ENCODE results near the gene RPRD1B.

Gene RPRD1B

GRCh38 chr20:38033330-38034107, at the start of gene RPRD1B, which contains the start of gene TTI1:
Gene RPRD1B, plus strand, starts transcription at chr20:38033746. Its CDS starts 202 bp downstream, at chr20:38033948.
Gene TTI1, minus strand, starts transcription at chr20:38033456. Its CDS starts 19,640 bp downstream, at chr20:38013816.
- DNase-seq, result peak; percentile 87

GRCh38 chr20:37984018-37984785, 49.3 kb upstream of the RPRD1B start:
- no peak for DNase-seq

- DNase-seq, result no peak
Measured at GRCh38 chr20:37986044-37986858, 47.3 kb upstream of the RPRD1B start.

GRCh38 chr20:37986873-37987601, 46.5 kb upstream of the RPRD1B start:
- DNase-seq, result no peak

- DNase-seq, result no peak
Measured at GRCh38 chr20:37987602-37988290, 45.8 kb upstream of the RPRD1B start.

GRCh38 chr20:37988306-37988954, 45.1 kb upstream of the RPRD1B start:
- no peak for DNase-seq

- no peak for DNase-seq
Measured at GRCh38 chr20:37989601-37990295, 43.8 kb upstream of the RPRD1B start.

- no peak for DNase-seq
Measured at GRCh38 chr20:37990571-37991151, 42.9 kb upstream of the RPRD1B start.

GRCh38 chr20:37991157-37991866, 42.2 kb upstream of the RPRD1B start:
- DNase-seq, result no peak

GRCh38 chr20:37991908-37992307, 41.6 kb upstream of the RPRD1B start:
- no peak for DNase-seq

GRCh38 chr20:37992802-37993409, 40.6 kb upstream of the RPRD1B start:
- DNase-seq, result no peak

GRCh38 chr20:37994512-37994911, 39.0 kb upstream of the RPRD1B start:
- DNase-seq, result peak; percentile 41

- peak; percentile 12 for DNase-seq
Measured at GRCh38 chr20:37995856-37996605, 37.5 kb upstream of the RPRD1B start.

- no peak for DNase-seq
Measured at GRCh38 chr20:37997516-37997915, 36.0 kb upstream of the RPRD1B start.

GRCh38 chr20:37999526-38000263, 33.9 kb upstream of the RPRD1B start:
- DNase-seq, result no peak

GRCh38 chr20:38000293-38000692, 33.3 kb upstream of the RPRD1B start:
- no peak for DNase-seq

- no peak for DNase-seq
Measured at GRCh38 chr20:38001173-38001875, 32.2 kb upstream of the RPRD1B start.

Data from NCI-H510A (cell line).